Right lobe of liver (tissue), 6 donors: Measurements from ENCODE around the gene MORC4. TPM values are rescaled to one million over a fixed set of nuclear protein-coding genes. Genes with fewer than 3 reads are reported as not detected.

Experiments
- ATAC-seq, 4 donors: fragments of 200-7000 bp; cut with Tn5 transposase; one replicate each; pipeline ENCODE4 v1.9.1; 2020; ENCODE audit warnings: mild to moderate bottlenecking in 4 of 4, moderate library complexity in 4 of 4
- DNase-seq, 3 donors: peaks; one replicate each; pipeline ENCODE4 v3.0.0-alpha.2; 2020
- H3K27ac ChIP-seq, 3 donors: fragments of 200-600 bp; one replicate each; pipeline ENCODE4 v1.8.0; 2022
- H3K27me3 ChIP-seq, 2 donors: fragments of 200-600 bp; one replicate each; pipeline ENCODE4 v1.8.0; 2022
- H3K36me3 ChIP-seq, 4 donors: fragments of 200-600 bp; sonication (generic) in 1 of 4; one replicate each; pipeline versions ENCODE4 v1.5.1 to v1.8.0; 2017 to 2022; ENCODE audit warnings: control low read depth in 1 of 4
- H3K4me1 ChIP-seq, 4 donors: fragments of 200-600 bp; sonication (generic) in 1 of 4; one replicate each; pipeline versions ENCODE4 v1.5.1 to v1.8.0; 2017 to 2022; ENCODE audit warnings: control low read depth in 1 of 4
- H3K4me3 ChIP-seq, 3 donors: fragments of 200-600 bp; one replicate each; pipeline ENCODE4 v1.8.0; 2022
- H3K9me3 ChIP-seq, 4 donors: fragments of 200-600 bp; sonication (generic) in 1 of 4; one replicate each; pipeline versions ENCODE4 v1.5.1 to v1.8.0; 2017 to 2022; ENCODE audit warnings: control low read depth in 1 of 4
- POLR2A ChIP-seq: fragments of 450-650 bp; IDR thresholded peaks from one replicate; pipeline ENCODE4 v1.6.1; 2017; ENCODE audit warnings: antibody characterized with exemption, mild to moderate bottlenecking
- WGBS: methylation state at CpG from one replicate; pipeline ENCODE4 v1.1.6; 2018; ENCODE audit warnings: low coverage, low lambda C conversion rate; ENCODE audit not compliant: insufficient coverage; ENCODE audit errors: missing lambda C conversion rate; 5-methylcytosine and 5-hydroxymethylcytosine counted together
- intact Hi-C, 2 donors: fragments of 100-400 bp; cut with DNase I; formaldehyde crosslinking; loops; one replicate each; pipeline versions ENCODE4 v1.11.2 to v1.14.1; 2022
- total RNA-seq, 6 experiments: library from RNA; depleted of rRNA in 2 of 6; stranded (reverse); fragments of >200 nt in 2 of 6; fragmentation: NEBNext Ultra II Directional in 3 of 6; extraction: Animal tissue kit (Norgen Biotek cat#: 25700) in 3 of 6; gene quantifications; one replicate each; pipeline versions ENCODE4 v1.1.0 to v1.2.4, GENCODE V29; 2016 to 2023
- TF ChIP-seq, protein P1 (sequence below), 4 donors: fragments of 200-600 bp in 3 of 4; fragments of 450-650 bp in 1 of 4; IDR thresholded peaks; one replicate each; pipeline versions ENCODE4 v1.5.1 to v1.8.0; 2016 to 2022; ENCODE audit warnings: antibody characterized with exemption in 4 of 4, mild to moderate bottlenecking in 2 of 4
- donor health status: DM: no; HTN: yes; CAD: no.
- donor health status: DM: no; HTN: no; CAD: no.
- donor health status: DM: no; HTN: no; CAD: no.
- donor health status: DM: no; HTN: yes; CAD: no.
- donor health status: DM: no; HTN: yes; CAD: no.

MORC4 gene
- total RNA-seq, 6 experiments from 2014 or later: 8.9 to 26.9 (median 19.4) TPM

- WGBS: 19% methylated on average over 1 of the region's 1 CpG
- TF ChIP-seq, protein P1, sequence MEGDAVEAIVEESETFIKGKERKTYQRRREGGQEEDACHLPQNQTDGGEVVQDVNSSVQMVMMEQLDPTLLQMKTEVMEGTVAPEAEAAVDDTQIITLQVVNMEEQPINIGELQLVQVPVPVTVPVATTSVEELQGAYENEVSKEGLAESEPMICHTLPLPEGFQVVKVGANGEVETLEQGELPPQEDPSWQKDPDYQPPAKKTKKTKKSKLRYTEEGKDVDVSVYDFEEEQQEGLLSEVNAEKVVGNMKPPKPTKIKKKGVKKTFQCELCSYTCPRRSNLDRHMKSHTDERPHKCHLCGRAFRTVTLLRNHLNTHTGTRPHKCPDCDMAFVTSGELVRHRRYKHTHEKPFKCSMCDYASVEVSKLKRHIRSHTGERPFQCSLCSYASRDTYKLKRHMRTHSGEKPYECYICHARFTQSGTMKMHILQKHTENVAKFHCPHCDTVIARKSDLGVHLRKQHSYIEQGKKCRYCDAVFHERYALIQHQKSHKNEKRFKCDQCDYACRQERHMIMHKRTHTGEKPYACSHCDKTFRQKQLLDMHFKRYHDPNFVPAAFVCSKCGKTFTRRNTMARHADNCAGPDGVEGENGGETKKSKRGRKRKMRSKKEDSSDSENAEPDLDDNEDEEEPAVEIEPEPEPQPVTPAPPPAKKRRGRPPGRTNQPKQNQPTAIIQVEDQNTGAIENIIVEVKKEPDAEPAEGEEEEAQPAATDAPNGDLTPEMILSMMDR (IDR thresholded peaks at IDR 0.05): no peak
- no peak for TF ChIP-seq POLR2A
- H3K4me3 ChIP-seq: no peak overlapping the region
- H3K4me1 ChIP-seq: no peaks in the 10 kb centered on the region
- ATAC-seq (no peak), DNase-seq (no peak)
- H3K27me3 ChIP-seq: no peaks in the 10 kb centered on the region
- no peak overlapping the region for H3K27ac ChIP-seq
- intact Hi-C loops: no loop called here
- no peaks in the 10 kb centered on the region for H3K36me3 ChIP-seq
- no peaks in the 10 kb centered on the region for H3K9me3 ChIP-seq
These were observed 14.9 kb upstream of the MORC4 start for GRCh38 chrX:107014936-107015335.

DNA sequence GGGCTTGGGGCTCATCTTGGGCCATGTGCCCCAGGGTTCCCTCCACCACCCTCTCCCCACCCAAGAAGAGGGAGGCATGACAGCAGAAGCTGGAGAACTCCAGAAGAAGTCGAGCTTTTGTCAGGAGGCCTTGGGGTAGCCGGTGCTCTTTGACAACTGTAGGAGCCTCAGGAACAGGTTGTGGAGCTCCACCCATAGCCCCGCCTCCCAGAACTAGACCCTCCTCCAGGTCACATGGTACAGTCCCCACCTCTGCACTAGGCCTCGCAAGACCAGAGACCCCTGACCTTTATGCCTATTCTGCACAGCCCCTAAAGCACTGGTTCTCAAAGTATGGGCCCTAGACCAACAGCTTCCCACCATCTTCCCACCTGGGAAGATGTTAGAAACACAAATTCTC is 8.0 kb upstream of the MORC4 start:
- DNase-seq: no peak
- H3K9me3 ChIP-seq: no peaks in the 10 kb centered on the region
- no peaks in the 10 kb centered on the region for H3K36me3 ChIP-seq
- H3K4me3 ChIP-seq: no peak overlapping the region
- TF ChIP-seq, protein P1 (IDR thresholded peaks at IDR 0.05): no peak
- no peak for TF ChIP-seq POLR2A
- H3K4me1 ChIP-seq: no peaks in the 10 kb centered on the region
- WGBS: no CpG with 5 or more reads among the region's 4 CpGs
- H3K27me3 ChIP-seq: no peaks in the 10 kb centered on the region
- no peak overlapping the region for H3K27ac ChIP-seq
- intact Hi-C loops: no loop called here
- peak in 1 of 4 donors; percentile 10 for ATAC-seq

GRCh38 chrX:106999002-106999975 is 723 bp downstream of the MORC4 start:
- Histone ChIP-seq H3K27ac (peak overlapping the region in 1 of 3 donors; percentile 56), H3K9me3 (no peaks in the 10 kb centered on the region), H3K4me3 (peak overlapping the region; percentile 48 to 58 (median 49)), H3K36me3 (no peaks in the 10 kb centered on the region), H3K4me1 (no peaks in the 10 kb centered on the region), H3K27me3 (peaks cover 0 to 3% of the 10 kb centered on the region in 2 donors)
- TF ChIP-seq, protein P1 (IDR thresholded peaks at IDR 0.05): peak in 3 of 4 donors; percentile 33 to 51 (median 50)
- no peak for TF ChIP-seq POLR2A
- peak; percentile 73 to 76 (median 75) for ATAC-seq
- DNase-seq: peak; percentile 57 to 66 (median 60)
- WGBS: 28% methylated on average over 38 of the region's 88 CpGs
- intact Hi-C loops: no loop called here

DNA sequence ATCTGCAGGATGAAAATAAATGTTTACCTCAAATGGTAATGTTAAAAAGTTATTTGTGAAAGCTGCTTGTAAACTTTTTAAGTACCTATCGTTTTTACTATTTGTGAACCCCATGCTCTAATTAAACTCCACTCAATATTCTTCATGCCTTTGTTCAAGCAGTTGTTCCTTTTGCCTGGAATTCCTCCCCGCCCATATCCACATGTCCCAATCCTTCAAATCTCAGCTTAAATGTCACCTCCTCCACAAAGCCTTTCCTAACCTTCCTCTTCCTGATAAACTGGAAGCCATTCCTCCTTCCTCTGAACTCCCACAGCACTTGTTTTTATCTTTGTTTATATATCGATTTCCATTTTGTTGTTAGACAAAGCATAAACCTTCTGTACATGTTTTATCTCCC is 2.4 kb downstream of the MORC4 start:
- ATAC-seq: no peak
- TF ChIP-seq, protein P1 (IDR thresholded peaks at IDR 0.05): no peak
- TF ChIP-seq POLR2A: no peak
- no peaks in the 10 kb centered on the region for H3K4me1 ChIP-seq
- H3K4me3 ChIP-seq: no peak overlapping the region
- peaks cover 0 to 3% of the 10 kb centered on the region in 2 donors for H3K27me3 ChIP-seq
- WGBS: 62% methylated on average over 3 of the region's 3 CpGs
- no peaks in the 10 kb centered on the region for H3K9me3 ChIP-seq
- no peaks in the 10 kb centered on the region for H3K36me3 ChIP-seq
- intact Hi-C loops: no loop called here
- no peak for DNase-seq
- H3K27ac ChIP-seq: no peak overlapping the region
